Stimulated activated CD8-positive, alpha-beta memory T cell treated with anti-CD3 and anti-CD28 coated beads, Interleukin-15, amount 100 ng/mL, for 4 hours (primary cell): ENCODE data around the gene OR2B6.

Experiments used
- DNase-seq, 2 donors: peaks; one replicate each; pipeline ENCODE4 v3.0.0-alpha.2; 2020; ENCODE audit warnings: low read depth in 2 of 2

Gene OR2B6

DNA sequence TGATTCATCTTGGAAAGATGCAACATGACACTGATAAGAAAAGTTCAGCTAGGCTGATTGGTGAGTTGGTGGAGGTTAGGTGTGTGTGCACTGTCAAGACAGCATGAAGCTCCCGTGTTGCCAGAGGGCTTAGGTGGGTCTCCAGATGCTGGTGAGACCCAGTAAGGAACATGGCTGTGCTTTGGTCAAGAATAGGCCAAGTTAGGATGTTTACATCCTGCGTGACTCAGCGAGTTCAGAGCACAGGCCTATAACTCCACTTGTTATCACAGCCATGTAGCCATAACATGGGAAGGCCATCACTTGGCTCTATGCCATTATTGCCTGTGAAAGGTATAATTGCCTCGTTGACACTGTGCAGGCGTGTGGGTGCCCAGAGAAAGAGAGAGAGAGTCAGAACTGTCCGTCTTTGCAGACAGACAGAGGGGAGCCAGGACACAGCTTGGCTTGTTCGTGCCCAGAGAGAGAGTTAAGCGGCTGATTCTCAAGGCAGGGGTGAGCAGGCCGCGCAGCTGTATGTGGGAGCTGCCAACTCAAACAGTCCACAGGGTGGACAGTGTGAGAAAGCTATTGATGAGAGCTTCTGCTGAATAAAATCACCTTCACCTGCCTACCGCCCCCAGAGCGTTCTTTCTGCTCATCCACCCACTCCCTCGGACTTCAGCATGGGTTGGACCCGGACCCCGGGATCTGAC is 43.5 kb downstream of the OR2B6 start:
- no peak for DNase-seq

DNA sequence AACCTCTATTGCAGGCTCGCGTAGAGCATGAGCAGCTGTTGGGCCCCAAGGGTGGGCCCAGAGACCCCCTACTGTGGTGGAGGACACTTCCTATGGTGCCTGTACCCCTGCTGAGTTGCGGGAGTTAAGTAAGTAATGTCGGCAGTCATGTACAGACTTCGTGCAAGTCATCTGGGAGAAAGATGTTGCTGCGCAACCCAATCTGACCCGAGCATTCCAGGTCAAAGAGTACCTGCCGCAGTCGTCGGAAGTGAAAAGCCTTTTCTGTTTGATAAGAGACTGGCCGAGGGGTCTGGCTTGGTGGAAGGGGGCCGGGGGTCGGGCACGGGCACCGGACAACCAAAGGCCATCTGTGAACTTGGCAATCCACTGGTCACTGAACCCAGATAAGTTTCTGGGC is 44.3 kb downstream of the OR2B6 start:
- no peak for DNase-seq

GRCh38 chr6:28001751-28002150 is 44.7 kb downstream of the OR2B6 start:
- no peak for DNase-seq

DNA sequence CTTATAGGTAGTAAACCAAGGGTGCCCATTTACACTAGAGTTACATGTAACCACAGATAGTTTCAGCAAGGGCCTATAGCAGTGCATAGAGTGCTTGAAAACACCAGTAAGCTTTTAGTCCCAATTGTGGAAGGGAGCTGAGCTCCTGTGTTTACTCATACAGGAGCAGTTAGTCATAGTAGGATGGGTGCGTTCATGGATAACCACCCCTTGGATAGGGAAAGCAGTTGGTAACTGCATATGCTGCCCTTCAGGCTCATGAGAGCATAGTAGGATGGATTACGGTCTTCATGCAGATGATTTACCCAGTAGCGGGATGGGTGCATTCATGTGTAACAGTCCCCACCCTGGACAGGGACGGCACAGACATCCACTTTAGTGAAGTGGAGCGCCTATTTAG is 45.1 kb downstream of the OR2B6 start:
- DNase-seq: no peak

DNA sequence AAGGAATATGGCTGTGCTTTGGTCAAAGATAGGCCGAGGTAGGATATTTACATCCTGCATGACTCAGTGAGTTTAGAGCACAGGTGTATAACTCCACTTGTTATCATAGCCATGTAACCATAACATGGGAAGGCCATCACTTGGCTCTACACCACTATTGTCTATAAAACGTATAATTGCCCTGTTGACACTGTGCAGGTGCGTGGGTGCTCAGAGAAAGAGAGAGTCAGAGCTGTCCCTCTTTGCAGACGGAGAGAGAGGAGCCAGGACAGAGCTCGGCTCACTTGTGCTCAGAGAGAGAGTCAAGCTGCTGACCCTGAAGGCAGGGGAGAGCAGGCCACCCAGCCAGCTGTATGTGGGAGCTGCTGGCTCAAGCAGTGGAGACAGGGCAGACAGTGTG is 46.0 kb downstream of the OR2B6 start:
- no peak for DNase-seq

DNA sequence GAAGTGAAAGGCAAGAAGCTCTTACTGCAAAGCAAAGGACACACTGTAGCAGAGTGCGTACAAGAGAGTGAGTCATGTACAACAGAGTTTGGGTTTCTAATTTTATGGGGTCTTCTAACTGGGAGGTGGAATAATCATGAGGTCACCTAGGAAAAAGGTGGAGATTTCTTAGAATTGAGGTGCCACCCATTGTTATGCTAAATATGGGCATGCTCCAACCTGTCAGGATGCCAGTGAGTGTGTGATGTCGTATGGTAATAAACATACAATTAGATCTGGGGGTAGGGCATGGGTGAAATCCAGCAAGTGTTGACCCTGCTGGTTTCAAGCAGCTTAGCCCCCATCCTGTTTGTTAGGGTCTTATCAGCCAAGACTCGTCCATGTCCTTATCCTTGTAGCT is 46.6 kb downstream of the OR2B6 start:
- DNase-seq: no peak

DNA sequence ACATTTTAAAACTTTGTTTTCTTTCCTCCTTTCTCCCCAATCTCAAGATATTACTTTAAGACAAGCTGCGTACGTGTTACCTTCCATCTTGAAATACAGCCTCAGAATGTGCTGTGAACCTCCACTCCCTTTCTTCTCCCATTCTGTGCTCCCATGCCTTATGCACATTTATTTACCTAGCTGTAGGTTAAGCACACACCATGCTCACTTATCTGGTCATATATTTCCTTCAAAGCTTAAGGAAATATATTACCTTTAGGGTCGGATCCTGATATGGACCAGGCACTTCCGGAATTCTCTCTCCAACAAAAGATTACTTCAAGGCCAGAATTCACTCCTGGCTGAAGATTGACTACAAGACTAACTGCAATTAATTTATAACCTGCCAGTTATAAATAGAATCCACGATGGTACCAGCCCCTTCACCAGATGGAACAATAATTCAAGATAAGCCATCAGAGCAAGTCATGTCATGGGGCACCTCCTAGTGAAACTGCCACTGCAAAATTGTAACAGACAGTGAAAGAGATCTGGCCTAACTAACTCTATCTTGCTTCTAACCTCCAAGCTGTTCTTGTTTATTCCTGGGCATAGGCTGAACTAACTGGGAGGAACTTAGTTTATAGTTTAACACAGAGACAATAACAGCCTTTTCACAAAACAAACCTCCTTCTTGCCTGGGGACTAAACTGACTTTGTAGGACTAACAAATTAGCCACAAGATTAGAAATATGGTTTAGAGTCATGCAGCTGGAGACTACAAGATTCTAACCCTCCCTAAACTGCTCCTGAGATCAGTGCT is 47.5 kb downstream of the OR2B6 start:
- DNase-seq: no peak

DNA sequence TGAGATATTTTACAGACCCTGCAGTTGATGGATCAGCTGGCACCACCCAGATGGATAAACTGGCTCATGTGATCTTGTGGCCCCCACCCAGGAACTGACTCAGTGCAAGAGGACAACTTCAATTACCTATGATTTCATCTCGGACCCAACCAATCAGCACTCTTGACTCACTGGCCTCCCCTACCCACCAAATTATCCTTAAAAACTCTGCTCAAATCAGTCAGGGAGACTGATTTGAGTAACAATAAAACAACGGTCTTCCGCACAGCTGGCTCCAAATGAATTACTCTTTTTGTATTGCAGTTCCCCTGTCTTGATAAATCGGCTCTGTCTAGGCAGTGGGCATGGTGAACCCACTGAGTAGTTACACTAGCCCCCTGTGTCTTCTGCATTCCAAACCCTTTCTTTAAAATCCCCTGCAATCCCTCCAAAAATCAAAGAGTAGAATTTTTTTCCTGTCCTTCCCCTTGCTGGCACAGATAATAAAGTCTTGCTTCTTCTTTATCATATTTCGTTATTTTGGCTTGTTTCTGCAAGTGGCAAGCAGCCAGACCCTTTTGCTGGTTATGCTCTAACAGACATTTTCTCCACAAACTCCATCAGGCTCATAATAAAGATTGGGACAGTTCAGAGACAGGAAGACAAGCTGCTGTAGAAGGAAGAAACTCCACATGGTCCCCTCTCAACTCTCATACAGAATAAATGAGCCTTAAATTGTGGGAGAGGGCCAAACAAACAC is 48.3 kb downstream of the OR2B6 start:
- no peak for DNase-seq

DNA sequence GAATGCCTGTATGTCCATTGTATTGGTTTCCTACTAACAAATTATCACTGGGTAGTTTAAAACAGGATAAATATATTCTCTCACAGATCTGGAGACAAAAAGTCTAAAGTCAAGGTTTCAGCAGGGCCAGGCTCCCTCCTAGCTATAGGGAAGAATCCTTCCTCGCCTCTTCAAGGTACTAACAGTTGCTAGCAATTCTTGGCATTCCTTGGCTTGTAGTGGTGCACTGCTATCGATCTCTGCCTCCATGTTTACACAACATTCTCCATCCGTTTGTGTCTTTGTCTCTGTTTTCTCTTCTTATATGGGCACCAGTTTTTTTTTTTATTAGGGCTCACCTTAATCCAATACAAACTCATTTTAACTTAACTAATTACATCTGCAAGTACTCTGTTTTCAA is 48.9 kb downstream of the OR2B6 start:
- no peak for DNase-seq
